Heart left ventricle (tissue), 16 donors: ENCODE results near the gene SLC9A3. TPM values are rescaled to one million over a fixed set of nuclear protein-coding genes. Genes with fewer than 3 reads are reported as not detected.

Experiments used
- ATAC-seq, 4 donors: fragments of 200-7000 bp; cut with Tn5 transposase; one replicate each; pipeline ENCODE4 v1.9.1; 2020 to 2022; ENCODE audit warnings: moderate library complexity in 4 of 4, mild to moderate bottlenecking in 3 of 4, moderate number of reproducible peaks in 1 of 4
- DNase-seq, 5 donors: peaks; one replicate each; pipeline ENCODE4 v3.0.0-alpha.2; 2020
- H3K27ac ChIP-seq, 12 donors: fragments of 200-600 bp; sonication (generic) in 4 of 12; one replicate each; pipeline versions ENCODE4 v1.5.0 to v1.8.0; 2016 to 2022; ENCODE audit warnings: mild to moderate bottlenecking in 2 of 12
- H3K27me3 ChIP-seq, 9 donors: fragments of 200-600 bp; sonication (generic) in 2 of 9; one replicate each; pipeline versions ENCODE4 v1.5.1 to v1.8.0; 2016 to 2022; ENCODE audit warnings: mild to moderate bottlenecking in 3 of 9
- H3K36me3 ChIP-seq, 9 donors: fragments of 200-600 bp; sonication (generic) in 2 of 9; one replicate each; pipeline versions ENCODE4 v1.5.0 to v1.8.0; 2018 to 2022; ENCODE audit warnings: mild to moderate bottlenecking in 2 of 9
- H3K4me1 ChIP-seq, 12 donors: fragments of 200-600 bp; sonication (generic) in 4 of 12; one replicate each; pipeline versions ENCODE4 v1.5.0 to v1.8.0; 2016 to 2022; ENCODE audit warnings: mild to moderate bottlenecking in 3 of 12
- H3K4me3 ChIP-seq, 12 donors: fragments of 200-600 bp; sonication (generic) in 4 of 12; one replicate each; pipeline versions ENCODE4 v1.5.0 to v1.8.0; 2017 to 2022; ENCODE audit warnings: mild to moderate bottlenecking in 9 of 12, moderate library complexity in 4 of 12
- H3K9me3 ChIP-seq, 12 donors: fragments of 200-600 bp; sonication (generic) in 4 of 12; one replicate each; pipeline versions ENCODE4 v1.5.0 to v1.8.0; 2016 to 2022; ENCODE audit warnings: mild to moderate bottlenecking in 1 of 12
- CTCF ChIP-seq, 12 donors: fragments of 200-600 bp; sonication (generic) in 4 of 12; IDR thresholded peaks; one replicate each; pipeline versions ENCODE4 v1.5.0 to v1.8.0; 2018 to 2022; ENCODE audit warnings: antibody characterized with exemption in 12 of 12, mild to moderate bottlenecking in 5 of 12
- POLR2A ChIP-seq, 2 donors: fragments of 450-650 bp; IDR thresholded peaks; one replicate each; pipeline ENCODE4 v1.6.1; 2017; ENCODE audit warnings: antibody characterized with exemption in 2 of 2, mild to moderate bottlenecking in 2 of 2, moderate library complexity in 2 of 2
- WGBS, 4 donors: extraction: QIAGEN DNeasy Blood & Tissue Kit in 2 of 4; methylation state at CpG; one replicate each; pipeline versions ENCODE4 v1.1.5 to v1.1.7; 2013 to 2018; 5-methylcytosine and 5-hydroxymethylcytosine counted together
- intact Hi-C, 10 donors: fragments of 100-400 bp; cut with DNase I; formaldehyde crosslinking; loops; one replicate each; pipeline versions ENCODE4 v1.11.1 to v1.14.2; 2022
- polyA plus RNA-seq, 2 donors: library from polyadenylated mRNA; stranded (reverse); fragments of 200-250 nt; gene quantifications; one replicate each; pipeline ENCODE4 v1.2.3, GENCODE V29; 2013
- total RNA-seq, 9 donors: library from RNA; depleted of rRNA in 2 of 9; stranded (reverse); fragments of >200 nt in 2 of 9; fragmentation: NEBNext Ultra II Directional in 3 of 9; extraction: Animal tissue kit (Norgen Biotek cat#: 25700) in 3 of 9; gene quantifications; one replicate each; pipeline versions ENCODE4 v1.1.0 to v1.2.4, GENCODE V29; 2016 to 2023
- donor health status: ischemic (EF 13 %, LVEDD 7.1; RV severe dilation, severe dysfunction).
- donor health status: healthy with polysubstance abuse.
- donor health status: DM: no; HTN: yes; CAD: no.
- donor health status: DM: no; HTN: no; CAD: no.
- donor health status: ischemic (EF 25% LVEDD 6.9; RV normal size, moderate dysfunction).
- donor health status: ischemic (EF 25% LVEDD 5.7; RV mildly dilated, moderate dysfunction).
- donor health status: healthy.
- donor health status: DM: yes; HTN: yes; CAD: no.
- donor health status: ischemic (EF 35%, LVEDD 5.7; RV mildly dilated, moderate dysfunction).
- donor health status: nonischemic (EF 11% LVEDD 7.7; RV severe dilation, severe dysfunction).
- donor health status: DM: yes; HTN: yes; CAD: no.
- donor health status: PGD.
- donor health status: ischemic (EF 29% LVEDD 5.4; RV normal size, mild dysfunction).
- donor health status: nonischemic (EF 23%, LVEDD 6.1; RV moderate dilation, normal function).

Gene SLC9A3
- total and polyA plus RNA-seq, 11 donors = 0.50 to 3.8 (median 1.0) TPM

GRCh38 chr5:422323-423232, 101.7 kb downstream of the SLC9A3 start:
- ATAC-seq (no peak), DNase-seq (peak in 1 of 5 donors; percentile 35)
- H3K36me3 ChIP-seq = no peaks in the 10 kb centered on the region
- TF ChIP-seq POLR2A (IDR thresholded peaks at IDR 0.05) (no peak), CTCF (IDR thresholded peaks at IDR 0.05) (no peak)
- H3K4me3 ChIP-seq = no peak overlapping the region
- peaks cover 0 to 5% (median 0%) of the 10 kb centered on the region in 9 donors for H3K27me3 ChIP-seq
- peaks cover 0 to 5% (median 0%) of the 10 kb centered on the region in 12 donors for H3K4me1 ChIP-seq
- no peaks in the 10 kb centered on the region for H3K9me3 ChIP-seq
- intact Hi-C loops = no loop called here
- H3K27ac ChIP-seq = no peak overlapping the region
- WGBS, 4 donors = 79 to 87% (median 84%) methylated on average over 32 of the region's 32 CpGs

- ATAC-seq (no peak), DNase-seq (peak in 1 of 5 donors; percentile 47)
- Histone ChIP-seq H3K4me1 (peaks cover 0 to 5% (median 0%) of the 10 kb centered on the region in 12 donors), H3K27me3 (peaks cover 0 to 5% (median 0%) of the 10 kb centered on the region in 9 donors), H3K27ac (no peak overlapping the region), H3K9me3 (no peaks in the 10 kb centered on the region), H3K4me3 (no peak overlapping the region), H3K36me3 (no peaks in the 10 kb centered on the region)
- intact Hi-C loops = no loop called here
- 72 to 80% (median 79%) methylated on average over 13 of the region's 13 CpGs for WGBS, 4 donors
- TF ChIP-seq POLR2A (IDR thresholded peaks at IDR 0.05) = no peak
- TF ChIP-seq CTCF (IDR thresholded peaks at IDR 0.05) = no peak
Measured at GRCh38 chr5:421901-422300, 102.3 kb downstream of the SLC9A3 start.

- Histone ChIP-seq H3K27ac (no peak overlapping the region), H3K27me3 (peaks cover 0 to 5% (median 0%) of the 10 kb centered on the region in 9 donors), H3K4me3 (no peak overlapping the region), H3K9me3 (no peaks in the 10 kb centered on the region), H3K4me1 (peaks cover 0 to 5% (median 0%) of the 10 kb centered on the region in 12 donors), H3K36me3 (no peaks in the 10 kb centered on the region)
- 79 to 90% (median 87%) methylated on average over 12 to 34 of the region's 34 CpGs for WGBS, 4 donors
- DNase-seq = peak in 1 of 5 donors; percentile 57
- TF ChIP-seq CTCF (IDR thresholded peaks at IDR 0.05) = no peak
- TF ChIP-seq POLR2A (IDR thresholded peaks at IDR 0.05) = no peak
- intact Hi-C loops = no loop called here
- no peak for ATAC-seq
Measured at GRCh38 chr5:421287-421880, 102.9 kb downstream of the SLC9A3 start.

- Histone ChIP-seq H3K4me1 (peaks cover 0 to 5% (median 0%) of the 10 kb centered on the region in 12 donors), H3K4me3 (no peak overlapping the region), H3K36me3 (no peaks in the 10 kb centered on the region), H3K27ac (no peak overlapping the region), H3K27me3 (peaks cover 0 to 5% (median 0%) of the 10 kb centered on the region in 9 donors), H3K9me3 (no peaks in the 10 kb centered on the region)
- DNase-seq = peak in 1 of 5 donors; percentile 56
- 93 to 95% (median 93%) methylated on average over 36 to 52 of the region's 52 CpGs for WGBS, 4 donors
- intact Hi-C loops = no loop called here
- TF ChIP-seq CTCF (IDR thresholded peaks at IDR 0.05) (no peak), POLR2A (IDR thresholded peaks at IDR 0.05) (no peak)
- ATAC-seq = peak in 1 of 4 donors; percentile 13
Measured at GRCh38 chr5:420632-421286, 103.5 kb downstream of the SLC9A3 start.
